Measurements from ENCODE around the gene KRT38.

GRCh38 chr17:41413982-41414381, 26.8 kb downstream of the KRT38 start:
- TF ChIP-seq EZH2 (IDR thresholded peaks at IDR 0.05; ENCODE audit: borderline replicate concordance, low read depth, low read length, severe bottlenecking) (no peak), CTCF (IDR thresholded peaks at IDR 0.05; ENCODE audit: borderline replicate concordance, extremely low read depth, low read length, poor library complexity, severe bottlenecking) (no peak)

Measured in DND-41 (cell line).